Stimulated activated CD8-positive, alpha-beta memory T cell treated with anti-CD3 and anti-CD28 coated beads, Interleukin-4, amount 100 ng/mL, for 1 hour (primary cell): Measurements from ENCODE around the gene AGTR1.

Experiments
- DNase-seq, 2 donors: peaks; one replicate each; pipeline ENCODE4 v3.0.0-alpha.2; 2020; ENCODE audit warnings: low read depth in 2 of 2, low spot score in 1 of 2

The AGTR1 gene

DNA sequence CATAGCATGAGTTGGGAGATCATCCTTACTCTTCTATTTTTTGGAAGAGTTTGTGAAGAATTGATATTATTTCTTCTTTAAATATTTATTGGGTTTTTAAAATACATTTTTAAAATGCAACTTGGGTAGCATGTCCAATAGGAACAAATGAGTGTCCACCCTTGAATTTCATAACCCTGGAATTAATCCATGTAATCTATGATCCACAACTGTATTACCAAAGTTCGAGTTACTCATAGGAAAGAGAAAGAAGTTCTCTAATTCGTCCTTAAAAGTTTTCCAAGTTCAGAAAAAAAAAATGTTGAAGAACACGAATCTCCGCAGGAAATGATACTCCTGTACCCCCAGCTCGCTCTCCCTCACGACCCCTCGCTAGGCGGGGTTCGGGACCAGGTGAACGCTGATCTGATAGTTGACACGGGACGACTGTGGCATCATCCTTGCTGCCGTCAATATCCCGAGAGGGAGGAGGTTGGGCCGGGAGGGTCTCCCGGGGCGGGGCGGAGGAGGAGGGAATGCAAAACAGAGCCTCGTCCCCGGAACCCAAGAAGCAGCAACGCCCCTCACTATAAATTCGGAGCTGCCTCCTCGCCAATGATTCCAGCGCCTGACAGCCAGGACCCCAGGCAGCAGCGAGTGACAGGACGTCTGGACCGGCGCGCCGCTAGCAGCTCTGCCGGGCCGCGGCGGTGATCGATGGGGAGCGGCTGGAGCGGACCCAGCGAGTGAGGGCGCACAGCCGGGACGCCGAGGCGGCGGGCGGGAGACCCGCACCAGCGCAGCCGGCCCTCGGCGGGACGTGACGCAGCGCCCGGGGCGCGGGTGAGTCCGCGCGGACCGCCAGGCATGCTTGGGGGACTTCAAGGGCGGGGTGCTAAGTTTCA is at the start of gene AGTR1:
Gene AGTR1 (plus strand): TSS at position 598 of the 884 bp plus-strand sequence. CDS start 43,133 bp downstream, outside the sequence.
- DNase-seq = no peak

DNA sequence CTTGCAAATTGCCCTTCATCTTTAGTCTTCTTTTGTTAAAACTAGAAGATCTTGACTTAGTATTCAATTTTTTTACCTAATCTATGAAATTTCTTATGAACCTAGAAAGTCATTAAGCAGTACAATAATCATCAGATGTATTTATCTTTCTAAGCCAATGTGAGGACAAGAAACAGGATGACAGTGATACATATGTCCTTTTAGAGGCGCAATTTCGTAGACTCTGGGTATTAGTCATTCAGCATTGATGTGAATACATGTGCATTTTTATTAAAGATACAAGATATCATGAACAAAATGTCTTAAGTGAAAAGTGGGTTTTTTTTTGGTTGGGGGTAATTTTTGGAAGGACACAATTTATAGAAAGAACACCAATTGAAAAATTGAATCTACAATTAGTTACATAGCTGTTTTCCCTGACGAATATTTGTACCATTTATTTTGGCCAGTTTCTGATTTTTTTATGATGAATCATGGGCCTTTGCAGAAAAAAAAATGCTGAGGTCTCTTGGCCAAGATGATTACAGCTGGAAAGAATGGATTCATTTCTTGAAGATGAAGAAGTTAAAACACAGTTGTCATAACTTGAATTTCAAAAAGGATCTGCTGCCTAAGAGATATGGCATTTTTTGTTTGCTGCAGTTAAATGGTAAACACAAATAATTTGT is 48.9 kb upstream of the AGTR1 start:
- DNase-seq = no peak

- DNase-seq = no peak
Measured at GRCh38 chr3:148651549-148651948, 46.2 kb upstream of the AGTR1 start.

DNA sequence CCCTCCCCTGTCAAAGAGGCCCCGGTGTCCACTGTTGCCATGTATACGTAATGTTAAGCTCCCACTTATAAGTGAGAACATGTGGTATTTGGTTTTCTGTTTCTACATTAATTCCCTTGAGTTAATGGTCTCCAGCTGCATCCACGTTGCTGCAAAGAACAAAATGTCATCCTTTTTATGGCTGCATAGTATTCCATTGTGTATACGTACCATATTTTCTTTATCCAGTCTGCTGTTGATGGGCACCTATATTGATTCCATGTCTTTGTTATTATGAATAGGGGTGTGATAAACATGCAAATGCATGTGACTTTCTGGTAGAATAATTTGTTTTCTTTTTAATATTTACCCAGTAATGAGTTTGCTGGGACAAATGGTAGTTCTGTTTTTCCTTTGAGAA is 43.3 kb upstream of the AGTR1 start:
- DNase-seq = no peak

DNA sequence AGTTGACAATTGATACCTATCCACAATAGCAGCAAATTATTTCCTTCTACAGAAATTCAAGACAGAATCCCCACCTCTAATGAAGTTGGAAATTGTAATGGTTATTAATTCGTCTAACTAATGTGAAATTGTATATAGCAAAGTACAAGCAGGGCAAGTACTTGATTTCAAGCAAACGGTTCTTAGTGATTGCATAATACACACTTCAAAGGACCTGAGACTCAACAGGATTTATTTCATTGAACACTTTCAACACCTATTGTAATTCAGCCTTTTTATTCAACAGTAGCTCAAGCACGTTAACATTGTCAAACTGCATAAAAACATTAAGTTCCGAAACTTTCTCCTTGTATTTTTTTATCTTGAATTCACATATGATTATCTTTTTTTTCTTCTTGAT is 40.2 kb upstream of the AGTR1 start:
- no peak for DNase-seq

- DNase-seq = no peak
Measured at GRCh38 chr3:148659512-148659911, 38.2 kb upstream of the AGTR1 start.

DNA sequence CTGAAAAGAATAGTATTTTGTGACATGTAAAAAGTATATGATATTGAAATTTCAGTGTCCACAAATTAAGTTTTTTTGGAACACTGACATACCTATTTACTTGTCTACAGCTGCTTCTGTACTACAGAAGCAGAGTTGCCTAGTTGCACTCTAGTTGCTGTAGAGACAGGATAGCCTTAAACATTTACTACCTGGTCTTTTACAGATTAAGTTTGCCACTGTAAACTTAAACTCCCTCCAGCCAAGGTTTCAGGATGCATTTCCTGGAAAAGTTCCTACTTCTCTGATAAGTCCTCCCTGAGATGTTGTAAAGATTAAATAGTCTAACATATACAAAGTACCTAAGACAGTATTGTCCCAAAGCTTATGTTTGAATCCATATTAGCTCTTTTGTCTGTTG is 17.4 kb upstream of the AGTR1 start:
- no peak for DNase-seq

DNA sequence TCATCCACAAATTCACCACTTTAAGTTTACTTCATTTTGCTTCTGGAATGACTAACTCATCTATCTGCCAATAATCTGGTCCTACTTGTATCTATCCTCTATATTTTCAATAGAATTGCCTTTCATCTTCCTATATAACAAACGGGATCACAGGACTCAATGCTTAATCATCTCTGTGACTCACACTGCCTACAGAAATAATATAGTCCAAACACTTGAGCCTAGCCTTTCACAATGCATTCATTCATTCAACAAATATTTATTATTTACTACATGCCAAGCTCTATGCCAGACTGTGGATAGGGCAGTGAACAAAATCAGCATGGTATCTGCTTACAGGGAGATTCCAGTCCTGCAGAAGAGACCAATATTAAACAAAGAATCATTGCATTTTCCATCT is 16.6 kb upstream of the AGTR1 start:
- DNase-seq = no peak

DNA sequence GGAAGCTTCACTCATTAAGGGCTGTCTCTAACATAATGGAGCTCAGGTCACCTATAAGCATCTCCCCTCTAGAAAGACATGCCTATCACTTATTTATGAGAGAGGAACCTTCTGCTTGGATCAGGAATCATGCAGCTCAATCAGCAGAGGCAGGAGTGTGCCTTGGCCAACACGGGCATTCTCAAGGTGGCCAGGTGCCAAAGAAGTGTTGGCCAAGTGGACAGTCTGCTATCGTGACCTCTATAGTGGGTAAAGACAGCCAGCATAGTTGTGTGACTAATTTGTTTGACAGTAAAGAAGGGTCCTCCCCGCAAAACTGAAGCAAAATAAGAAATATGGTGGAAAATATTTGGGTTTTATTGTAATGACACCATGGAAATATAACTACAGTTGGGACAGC is 14.7 kb upstream of the AGTR1 start:
- no peak for DNase-seq

- DNase-seq = no peak
Measured at GRCh38 chr3:148694116-148694515, 3.6 kb upstream of the AGTR1 start.

DNA sequence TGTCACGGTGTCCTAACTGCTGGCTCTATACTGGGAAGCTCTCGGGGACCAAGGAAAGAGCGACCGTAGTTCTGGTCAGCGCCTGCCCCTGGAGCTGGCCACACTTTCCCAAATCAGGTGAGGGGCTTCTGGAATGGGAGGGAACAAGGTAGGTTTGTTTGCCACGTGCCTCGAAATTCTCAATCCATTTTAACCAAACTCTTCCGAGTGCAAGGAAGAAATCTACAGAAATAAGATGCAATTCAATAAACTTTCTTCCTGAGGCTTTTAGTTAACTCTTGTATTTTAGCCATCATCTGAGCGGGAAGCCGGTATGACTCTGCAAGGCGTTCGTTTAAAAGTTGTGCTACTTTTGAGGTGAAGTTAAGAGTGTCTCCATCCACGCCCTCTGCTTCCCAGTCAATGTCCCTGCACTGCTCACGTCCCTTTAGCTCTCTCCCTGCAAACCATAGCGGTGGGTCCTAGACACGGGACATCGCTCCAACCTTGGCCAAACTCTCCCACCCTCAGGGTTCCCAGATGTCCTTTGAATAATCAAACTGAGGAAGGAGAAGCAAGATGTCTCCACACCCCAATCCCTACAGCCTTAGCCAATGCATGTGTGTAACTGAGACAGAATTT is 597 bp downstream of the AGTR1 start:
- DNase-seq = no peak

GRCh38 chr3:148705314-148705713 is 7.6 kb downstream of the AGTR1 start:
- no peak for DNase-seq

DNA sequence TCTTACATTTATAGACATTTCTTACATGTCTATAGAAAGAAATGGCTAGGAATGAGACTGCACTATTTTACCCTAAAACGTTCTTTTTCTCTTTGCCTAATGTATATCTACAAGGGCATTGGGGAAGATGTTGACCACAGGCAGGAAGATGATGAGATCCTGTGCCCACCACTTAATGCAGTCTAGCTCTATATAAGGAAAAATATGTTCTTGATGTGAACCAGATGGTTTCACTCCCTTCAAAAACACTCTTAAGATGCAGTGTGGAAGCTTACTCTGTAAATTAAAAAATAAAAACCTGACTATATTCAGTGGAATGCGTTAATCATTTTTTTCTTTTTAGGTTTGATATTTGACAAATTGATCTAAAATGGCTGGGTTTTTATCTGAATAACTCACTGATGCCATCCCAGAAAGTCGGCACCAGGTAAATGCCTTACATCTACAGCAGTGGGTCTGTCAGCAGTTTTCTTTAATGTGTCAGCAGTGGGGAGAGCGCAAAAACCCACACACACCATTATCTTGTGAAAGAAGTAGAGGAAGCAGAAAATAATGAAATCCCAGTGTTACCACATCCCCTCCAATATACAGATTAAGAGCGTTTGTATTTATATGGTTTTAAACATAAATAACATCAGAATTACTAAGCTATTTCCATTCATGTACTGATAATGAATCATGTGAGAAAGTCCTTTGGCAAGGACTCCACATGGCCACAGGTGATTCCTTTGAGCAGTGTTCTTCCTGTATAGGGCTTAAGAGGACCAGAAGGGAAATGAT is 10.1 kb downstream of the AGTR1 start:
- no peak for DNase-seq

DNA sequence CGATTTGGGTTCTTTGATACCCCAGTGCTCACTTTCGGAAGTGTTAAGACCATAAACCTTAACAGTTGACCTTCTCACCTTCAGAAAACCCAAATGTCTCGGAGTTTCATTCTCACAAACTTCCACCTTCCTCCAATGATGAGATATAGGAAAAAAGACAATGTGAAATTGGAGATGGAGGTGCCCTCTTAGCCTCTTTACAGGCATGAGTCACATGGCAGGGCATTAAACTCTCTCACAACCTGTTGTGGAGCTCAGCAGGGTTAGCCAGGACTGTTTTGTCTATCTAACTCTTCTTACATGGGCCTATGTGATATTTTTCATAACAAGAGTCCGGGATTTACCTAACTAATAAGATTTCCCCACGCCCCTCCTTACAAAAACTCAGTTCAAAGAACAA is 10.7 kb downstream of the AGTR1 start:
- no peak for DNase-seq

GRCh38 chr3:148709560-148710253 is 12.0 kb downstream of the AGTR1 start:
- DNase-seq = no peak

- no peak for DNase-seq
Measured at GRCh38 chr3:148710665-148711064, 13.0 kb downstream of the AGTR1 start.

DNA sequence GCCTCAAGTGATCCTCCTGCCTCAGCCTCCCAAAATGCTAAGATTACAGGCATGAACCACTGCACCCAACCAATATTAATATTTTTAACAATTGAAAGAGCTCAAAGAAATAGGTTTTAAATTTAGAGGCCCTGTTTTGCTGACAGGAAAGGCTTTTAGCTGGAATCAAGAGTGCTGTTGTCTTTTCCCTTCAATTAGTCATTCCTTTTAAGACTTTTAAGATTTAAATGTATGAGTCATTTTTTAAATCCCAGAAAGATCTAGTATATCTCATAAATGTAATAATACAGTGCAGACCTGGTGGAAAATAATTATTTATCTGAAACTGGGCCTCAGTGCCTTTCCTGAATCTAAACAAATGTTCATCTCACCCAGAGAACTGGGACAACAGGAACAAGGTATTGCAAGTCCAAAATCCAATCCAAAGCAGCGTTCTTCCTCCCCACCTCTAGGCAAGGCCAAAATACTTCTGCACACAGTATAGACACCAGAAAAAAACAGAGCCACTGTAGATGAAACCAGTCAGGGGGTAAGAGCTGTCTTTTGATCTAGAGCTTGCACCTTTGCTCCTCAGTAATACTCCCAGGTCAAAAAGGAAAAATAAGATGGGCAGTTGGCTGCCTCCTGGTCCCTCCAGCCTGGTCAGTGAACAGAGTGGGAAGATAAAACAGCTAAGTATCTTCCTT is 14.4 kb downstream of the AGTR1 start:
- DNase-seq = no peak

- no peak for DNase-seq
Measured at GRCh38 chr3:148714521-148714920, 16.8 kb downstream of the AGTR1 start.

GRCh38 chr3:148716657-148717056 is 19.0 kb downstream of the AGTR1 start:
- DNase-seq = no peak

GRCh38 chr3:148717885-148718561 is 20.3 kb downstream of the AGTR1 start:
- no peak for DNase-seq
